Body of pancreas (tissue), 4 donors: ENCODE measurements around the gene TMEM178B.

Experiments
- POLR2A ChIP-seq, 3 donors: fragments of 450-650 bp; IDR thresholded peaks; one replicate each; pipeline ENCODE4 v1.6.1; 2016; ENCODE audit warnings: antibody characterized with exemption in 3 of 3, mild to moderate bottlenecking in 2 of 3
- TF ChIP-seq, protein P1 (sequence below), 7 experiments: fragments of 450-650 bp in 4 of 7; fragments of 200-600 bp in 3 of 7; sonication (generic) in 3 of 7; IDR thresholded peaks; one replicate each; pipeline ENCODE4 v1.5.1; 2016 to 2019; ENCODE audit warnings: antibody characterized with exemption in 7 of 7

DNA sequence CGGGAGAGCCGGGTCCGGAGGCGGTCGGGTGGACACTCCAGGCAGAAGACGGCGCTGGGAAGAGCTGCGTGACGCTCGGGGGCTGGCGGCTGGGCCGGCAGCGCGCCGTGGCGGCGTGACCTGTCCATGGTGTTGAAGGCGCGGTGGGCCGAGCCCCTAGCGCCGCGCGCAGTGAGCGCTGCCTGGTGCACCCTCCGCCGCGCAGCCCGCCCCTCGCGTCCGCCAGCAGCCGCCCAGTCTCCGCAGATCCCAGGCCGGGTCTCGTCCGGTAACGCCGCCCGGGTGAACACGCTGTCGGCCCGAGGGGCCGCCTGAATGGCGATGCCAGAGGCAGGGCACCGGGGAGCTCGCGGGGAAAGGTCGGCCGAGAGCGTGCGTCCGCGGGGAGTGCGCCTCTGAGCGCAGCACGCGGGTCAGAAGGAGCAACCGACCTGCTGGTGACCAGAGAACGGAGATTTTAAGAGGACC, 657 bp upstream of the TMEM178B start:
- TF ChIP-seq, protein P1, sequence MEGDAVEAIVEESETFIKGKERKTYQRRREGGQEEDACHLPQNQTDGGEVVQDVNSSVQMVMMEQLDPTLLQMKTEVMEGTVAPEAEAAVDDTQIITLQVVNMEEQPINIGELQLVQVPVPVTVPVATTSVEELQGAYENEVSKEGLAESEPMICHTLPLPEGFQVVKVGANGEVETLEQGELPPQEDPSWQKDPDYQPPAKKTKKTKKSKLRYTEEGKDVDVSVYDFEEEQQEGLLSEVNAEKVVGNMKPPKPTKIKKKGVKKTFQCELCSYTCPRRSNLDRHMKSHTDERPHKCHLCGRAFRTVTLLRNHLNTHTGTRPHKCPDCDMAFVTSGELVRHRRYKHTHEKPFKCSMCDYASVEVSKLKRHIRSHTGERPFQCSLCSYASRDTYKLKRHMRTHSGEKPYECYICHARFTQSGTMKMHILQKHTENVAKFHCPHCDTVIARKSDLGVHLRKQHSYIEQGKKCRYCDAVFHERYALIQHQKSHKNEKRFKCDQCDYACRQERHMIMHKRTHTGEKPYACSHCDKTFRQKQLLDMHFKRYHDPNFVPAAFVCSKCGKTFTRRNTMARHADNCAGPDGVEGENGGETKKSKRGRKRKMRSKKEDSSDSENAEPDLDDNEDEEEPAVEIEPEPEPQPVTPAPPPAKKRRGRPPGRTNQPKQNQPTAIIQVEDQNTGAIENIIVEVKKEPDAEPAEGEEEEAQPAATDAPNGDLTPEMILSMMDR (IDR thresholded peaks at IDR 0.05): no peak
- no peak for TF ChIP-seq POLR2A (IDR thresholded peaks at IDR 0.05)
